Hematopoietic multipotent progenitor cell treated with erythropoietin and hydrocortisone succinate and interleukin-3 and kit ligand, for 4 days (in vitro differentiated cells): ENCODE measurements around the gene CA4.
"Not testable (repeated sequence)": the region's sequence is repeated elsewhere in the genome, so short reads cannot be mapped to it uniquely, and the experiment has no call there.

Experiments used
- DNase-seq: peaks from one replicate; pipeline ENCODE4 v3.0.0-alpha.2; 2015

CA4 gene

GRCh38 chr17:60149691-60150582 is at the start of gene CA4:
CA4 (plus strand) TSS chr17:60149973; CDS start chr17:60150035, 62 bp downstream.
- no peak for DNase-seq

GRCh38 chr17:60100577-60100976 is 49.2 kb upstream of the CA4 start:
- not testable (repeated sequence) for DNase-seq

- not testable (repeated sequence) for DNase-seq
Observed at GRCh38 chr17:60102015-60102631, 47.6 kb upstream of the CA4 start.

- DNase-seq, result peak; percentile 72
Observed at GRCh38 chr17:60102632-60103096, 47.1 kb upstream of the CA4 start.

- no peak for DNase-seq
Observed at GRCh38 chr17:60103957-60104356, 45.8 kb upstream of the CA4 start.

GRCh38 chr17:60106340-60107059 is 43.3 kb upstream of the CA4 start:
- DNase-seq, result peak; percentile 40

GRCh38 chr17:60107526-60108257 is 42.1 kb upstream of the CA4 start:
- no peak for DNase-seq

- DNase-seq, result not testable (repeated sequence)
Observed at GRCh38 chr17:60108309-60108708, 41.5 kb upstream of the CA4 start.

GRCh38 chr17:60108712-60109111 is 41.1 kb upstream of the CA4 start:
- DNase-seq, result no peak

- DNase-seq, result no peak
Observed at GRCh38 chr17:60109161-60109560, 40.6 kb upstream of the CA4 start.

GRCh38 chr17:60110586-60110985 is 39.2 kb upstream of the CA4 start:
- DNase-seq, result no peak

GRCh38 chr17:60111661-60112060 is 38.1 kb upstream of the CA4 start:
- DNase-seq, result not testable (repeated sequence)

GRCh38 chr17:60115364-60115763 is 34.4 kb upstream of the CA4 start:
- not testable (repeated sequence) for DNase-seq

GRCh38 chr17:60116196-60116595 is 33.6 kb upstream of the CA4 start:
- not testable (repeated sequence) for DNase-seq

- not testable (repeated sequence) for DNase-seq
Observed at GRCh38 chr17:60119162-60119561, 30.6 kb upstream of the CA4 start.

GRCh38 chr17:60119807-60120748 is 29.7 kb upstream of the CA4 start:
- not testable (repeated sequence) for DNase-seq

- no peak for DNase-seq
Observed at GRCh38 chr17:60127068-60128064, 22.4 kb upstream of the CA4 start.

- DNase-seq, result no peak
Observed at GRCh38 chr17:60128171-60128859, 21.5 kb upstream of the CA4 start.

GRCh38 chr17:60129164-60129563 is 20.6 kb upstream of the CA4 start:
- no peak for DNase-seq
